OCI-LY3 (cell line): ENCODE measurements around the gene C12orf56.

ENCODE experiments used
- H2AFZ ChIP-seq: fragments of 200-600, 300-600 bp; shearing (Covaris generic); 2 replicates; pipeline ENCODE4 v1.6.0; 2014; ENCODE audit warnings: antibody characterized with exemption, low read depth, low read length
- H3K27ac ChIP-seq: fragments of 200-600, 300-600 bp; sonication (generic); 2 replicates; pipeline ENCODE4 v1.5.1; 2014; ENCODE audit warnings: mild to moderate bottlenecking, low read length, moderate library complexity, mixed read lengths
- H3K27me3 ChIP-seq: fragments of 200-600, 300-600 bp; sonication (generic); 2 replicates; pipeline ENCODE4 v1.6.1; 2014; ENCODE audit warnings: low read depth, low read length, mixed read lengths
- H3K36me3 ChIP-seq: fragments of 200-600, 300-600 bp; sonication (generic); replicated peaks from 2 replicates; pipeline ENCODE3; 2014; ENCODE audit warnings: low read depth, low read length, mixed read lengths
- H3K4me1 ChIP-seq: fragments of 300-600, 200-600 bp; sonication (generic); 2 replicates; pipeline ENCODE4 v1.6.1; 2014; ENCODE audit warnings: low read length, mixed read lengths
- H3K4me2 ChIP-seq: fragments of 200-600, 300-600 bp; sonication (generic); 2 replicates; pipeline ENCODE4 v1.6.1; 2014; ENCODE audit warnings: low read length, mixed read lengths
- H3K4me3 ChIP-seq: fragments of 300-600, 200-600 bp; sonication (generic); 2 replicates; pipeline ENCODE4 v1.5.1; 2014; ENCODE audit warnings: antibody characterized with exemption, mild to moderate bottlenecking, low read length, moderate library complexity
- H3K79me2 ChIP-seq: fragments of 300-600, 200-600 bp; shearing (Covaris generic); 2 replicates; pipeline ENCODE4 v1.6.1; 2014; ENCODE audit warnings: mild to moderate bottlenecking, low read length, mixed read lengths
- H3K9ac ChIP-seq: fragments of 300-600, 200-600 bp; shearing (Covaris generic); 2 replicates; pipeline ENCODE4 v1.6.0; 2014; ENCODE audit warnings: mild to moderate bottlenecking, low read length, moderate library complexity
- H3K9me3 ChIP-seq: fragments of 200-600, 300-600 bp; shearing (Covaris generic); 2 replicates; pipeline ENCODE4 v1.6.1; 2014; ENCODE audit warnings: low read length, mixed read lengths; ENCODE audit not compliant: insufficient read depth
- H4K20me1 ChIP-seq: fragments of 200-600, 300-600 bp; sonication (generic); 2 replicates; pipeline ENCODE4 v1.6.1; 2016; ENCODE audit warnings: low read length, mixed read lengths; ENCODE audit not compliant: insufficient read depth
- EZH2phosphoT487 ChIP-seq: fragments of 200-600 bp; shearing (Covaris generic); IDR thresholded peaks from 2 replicates; pipeline ENCODE4 v1.6.1; 2018; ENCODE audit warnings: antibody characterized with exemption, mixed run types, low read depth
- TF ChIP-seq, protein P1 (sequence below): fragments of 200-600, 300-600 bp; sonication (generic); IDR thresholded peaks from 2 replicates; pipeline ENCODE4 v1.5.1; 2014; ENCODE audit warnings: antibody characterized with exemption, low read length, low read depth

C12orf56 gene

GRCh38 chr12:64261813-64262212 lies 128.7 kb downstream of the C12orf56 start:
- H3K4me2 ChIP-seq: no peak overlapping the region
- no peaks in the 10 kb centered on the region for H3K36me3 ChIP-seq
- H3K27ac ChIP-seq: no peak overlapping the region
- H3K79me2 ChIP-seq: no peaks in the 10 kb centered on the region
- H3K4me1 ChIP-seq: peaks cover 3% of the 10 kb centered on the region; the same call in 1 of the 2 replicates
- no peaks in the 10 kb centered on the region for H3K9me3 ChIP-seq
- no peak overlapping the region for H3K4me3 ChIP-seq
- TF ChIP-seq, protein P1, sequence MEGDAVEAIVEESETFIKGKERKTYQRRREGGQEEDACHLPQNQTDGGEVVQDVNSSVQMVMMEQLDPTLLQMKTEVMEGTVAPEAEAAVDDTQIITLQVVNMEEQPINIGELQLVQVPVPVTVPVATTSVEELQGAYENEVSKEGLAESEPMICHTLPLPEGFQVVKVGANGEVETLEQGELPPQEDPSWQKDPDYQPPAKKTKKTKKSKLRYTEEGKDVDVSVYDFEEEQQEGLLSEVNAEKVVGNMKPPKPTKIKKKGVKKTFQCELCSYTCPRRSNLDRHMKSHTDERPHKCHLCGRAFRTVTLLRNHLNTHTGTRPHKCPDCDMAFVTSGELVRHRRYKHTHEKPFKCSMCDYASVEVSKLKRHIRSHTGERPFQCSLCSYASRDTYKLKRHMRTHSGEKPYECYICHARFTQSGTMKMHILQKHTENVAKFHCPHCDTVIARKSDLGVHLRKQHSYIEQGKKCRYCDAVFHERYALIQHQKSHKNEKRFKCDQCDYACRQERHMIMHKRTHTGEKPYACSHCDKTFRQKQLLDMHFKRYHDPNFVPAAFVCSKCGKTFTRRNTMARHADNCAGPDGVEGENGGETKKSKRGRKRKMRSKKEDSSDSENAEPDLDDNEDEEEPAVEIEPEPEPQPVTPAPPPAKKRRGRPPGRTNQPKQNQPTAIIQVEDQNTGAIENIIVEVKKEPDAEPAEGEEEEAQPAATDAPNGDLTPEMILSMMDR: no peak
- no peak for TF ChIP-seq EZH2phosphoT487
- H3K27me3 ChIP-seq: no peaks in the 10 kb centered on the region
- H3K9ac ChIP-seq: no peak overlapping the region
- H4K20me1 ChIP-seq: no peaks in the 10 kb centered on the region
- H2AFZ ChIP-seq: no peak overlapping the region

DNA sequence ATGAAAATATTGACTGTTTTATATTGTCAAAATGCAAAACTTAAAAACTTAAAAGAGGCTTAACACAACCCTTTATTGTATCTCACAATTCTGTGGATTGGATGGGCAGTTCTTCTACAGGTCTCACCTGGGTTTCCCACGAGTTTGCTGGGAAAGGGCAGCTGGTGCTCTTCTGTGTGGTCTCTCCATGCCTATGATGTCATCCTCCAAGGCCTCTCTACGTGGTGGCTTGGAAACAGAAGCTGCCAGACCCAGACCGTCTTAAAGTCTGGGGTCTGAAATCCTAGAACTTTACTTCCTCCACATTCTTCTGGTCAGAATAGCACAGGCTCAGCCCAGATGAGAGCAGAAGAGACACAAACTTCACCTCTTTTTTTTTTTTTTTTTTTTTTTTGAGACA lies 132.0 kb downstream of the C12orf56 start:
- no peak overlapping the region for H2AFZ ChIP-seq
- no peaks in the 10 kb centered on the region for H3K4me1 ChIP-seq
- no peak overlapping the region for H3K4me2 ChIP-seq
- no peaks in the 10 kb centered on the region for H4K20me1 ChIP-seq
- no peaks in the 10 kb centered on the region for H3K36me3 ChIP-seq
- H3K9ac ChIP-seq: no peak overlapping the region
- H3K4me3 ChIP-seq: no peak overlapping the region
- H3K79me2 ChIP-seq: no peaks in the 10 kb centered on the region
- TF ChIP-seq EZH2phosphoT487: no peak
- TF ChIP-seq, protein P1: no peak
- no peak overlapping the region for H3K27ac ChIP-seq
- H3K27me3 ChIP-seq: no peaks in the 10 kb centered on the region
- no peaks in the 10 kb centered on the region for H3K9me3 ChIP-seq

GRCh38 chr12:64256166-64256800 lies 134.3 kb downstream of the C12orf56 start:
- Histone ChIP-seq H3K4me2 (no peak overlapping the region), H4K20me1 (no peaks in the 10 kb centered on the region), H3K9me3 (no peaks in the 10 kb centered on the region), H3K27ac (no peak overlapping the region), H3K27me3 (no peaks in the 10 kb centered on the region), H3K36me3 (no peaks in the 10 kb centered on the region), H3K79me2 (no peaks in the 10 kb centered on the region), H2AFZ (no peak overlapping the region), H3K4me3 (no peak overlapping the region), H3K4me1 (peaks cover 9% of the 10 kb centered on the region), H3K9ac (no peak overlapping the region)
- no peak for TF ChIP-seq EZH2phosphoT487
- TF ChIP-seq, protein P1: peak; percentile 82

GRCh38 chr12:64255249-64255648 lies 135.3 kb downstream of the C12orf56 start:
- Histone ChIP-seq H3K4me1 (peaks cover 9% of the 10 kb centered on the region), H3K36me3 (no peaks in the 10 kb centered on the region), H4K20me1 (no peaks in the 10 kb centered on the region), H3K27ac (no peak overlapping the region), H3K27me3 (no peaks in the 10 kb centered on the region), H3K4me3 (no peak overlapping the region), H3K79me2 (no peaks in the 10 kb centered on the region), H3K9ac (no peak overlapping the region), H3K4me2 (no peak overlapping the region), H3K9me3 (no peaks in the 10 kb centered on the region), H2AFZ (no peak overlapping the region)
- no peak for TF ChIP-seq EZH2phosphoT487
